Stimulated activated CD4-positive, alpha-beta T cell treated with anti-CD3 and anti-CD28 coated beads, Interleukin-4, amount 100 ng/mL, for 24 hours (primary cell): ENCODE data around the gene TBC1D9B.

Source experiments
- DNase-seq: peaks from one replicate; pipeline ENCODE4 v3.0.0-alpha.2; 2020

Gene TBC1D9B

DNA sequence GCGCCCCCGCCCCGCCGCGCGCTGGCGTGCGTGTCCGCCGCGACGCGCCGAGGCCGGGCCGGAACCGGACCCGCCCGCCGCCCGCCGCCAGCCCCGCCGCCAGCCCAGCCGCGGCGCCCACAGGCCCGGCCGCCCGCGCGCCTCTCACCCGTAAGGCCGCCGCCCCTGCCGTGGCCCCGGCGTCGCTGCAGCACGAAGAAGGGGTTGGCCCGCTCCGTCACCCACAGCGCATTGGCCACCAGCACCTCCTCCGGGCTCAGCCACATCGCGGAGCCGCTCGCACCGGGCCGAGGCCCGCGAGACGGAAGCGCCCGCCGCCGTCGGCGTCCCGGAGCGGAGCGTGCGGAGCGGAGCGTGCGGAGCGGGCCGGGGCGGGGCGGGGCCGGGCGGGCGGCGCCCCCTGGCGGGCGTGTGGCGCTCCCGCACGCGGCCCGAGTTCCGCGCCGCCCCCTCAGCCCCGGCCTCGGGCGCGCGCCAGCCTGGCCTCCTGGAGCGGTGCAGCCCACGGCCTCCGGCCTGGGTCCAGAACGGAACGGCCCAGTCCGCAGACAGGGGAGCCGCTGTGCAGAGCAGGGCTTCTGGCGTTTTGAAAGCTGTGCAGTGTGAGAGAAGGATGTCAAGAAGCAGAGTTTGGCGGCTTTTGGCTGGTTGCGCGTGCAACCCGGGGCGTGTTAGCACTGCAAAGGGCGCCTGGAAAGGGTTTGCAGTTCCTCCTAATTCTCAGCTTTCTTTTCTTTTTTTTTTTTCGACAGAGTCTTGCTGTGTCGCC is at the start of gene TBC1D9B:
Gene TBC1D9B (minus strand): TSS at position 342 of the 769 bp plus-strand sequence. CDS start 76 bp downstream, at position 266.
- DNase-seq: peak; percentile 67

DNA sequence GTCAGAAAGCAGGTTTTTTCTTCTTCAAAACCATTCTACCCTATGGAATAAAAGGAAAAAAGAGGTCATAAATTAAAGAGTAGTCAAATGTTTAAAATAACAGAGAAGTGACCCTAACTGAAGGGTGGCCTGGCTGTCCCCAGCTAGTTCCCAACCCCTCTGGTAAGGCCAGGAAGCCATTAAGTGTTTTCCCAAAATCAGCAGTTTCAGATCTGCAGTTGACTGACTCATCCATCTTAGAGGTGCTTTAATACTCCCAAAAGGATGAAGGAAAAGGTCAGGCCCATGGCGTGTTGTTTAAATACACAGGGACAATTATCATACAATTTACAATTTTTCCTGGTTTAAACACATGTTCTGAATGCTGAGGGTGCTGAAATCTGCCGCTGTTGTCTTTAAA is 47.9 kb upstream of the TBC1D9B start:
- no peak for DNase-seq

DNA sequence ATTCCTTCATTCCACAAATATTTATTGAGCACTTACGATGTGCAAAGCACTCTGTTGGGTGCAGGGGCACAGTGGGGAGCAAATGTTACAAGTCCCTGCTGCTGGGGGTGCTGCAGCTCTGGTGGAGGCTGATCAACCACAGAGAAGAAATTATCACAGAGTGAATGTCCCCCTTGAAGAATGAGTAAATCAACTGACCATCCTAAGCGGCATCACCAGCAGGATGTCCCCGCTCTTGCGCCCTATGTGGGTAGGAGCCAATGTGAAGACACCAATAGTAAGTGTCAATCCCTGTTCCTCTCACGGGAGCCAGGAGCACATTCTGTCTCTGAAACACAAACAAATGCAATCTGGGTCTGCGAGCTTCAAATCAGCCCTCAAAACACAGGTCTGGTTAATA is 47.4 kb upstream of the TBC1D9B start:
- DNase-seq: no peak

DNA sequence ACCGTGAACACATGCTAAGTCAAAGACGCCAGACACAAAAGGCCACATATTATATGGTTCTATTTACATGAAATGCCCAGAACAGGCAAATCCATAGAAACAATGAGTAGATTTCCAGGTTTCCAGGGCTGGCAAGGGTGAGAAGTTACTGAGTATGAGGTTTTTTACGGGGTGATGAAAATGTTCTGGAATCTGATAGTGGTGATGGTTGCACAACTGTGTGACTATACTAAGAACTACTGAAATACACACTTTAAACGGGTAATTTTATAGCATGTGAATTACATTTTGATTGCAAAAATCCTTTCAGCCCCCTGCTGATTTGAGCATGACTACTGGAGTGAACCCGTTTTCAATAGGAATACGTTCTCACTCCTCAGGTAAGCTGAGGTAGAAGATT is 46.7 kb upstream of the TBC1D9B start:
- DNase-seq: no peak

DNA sequence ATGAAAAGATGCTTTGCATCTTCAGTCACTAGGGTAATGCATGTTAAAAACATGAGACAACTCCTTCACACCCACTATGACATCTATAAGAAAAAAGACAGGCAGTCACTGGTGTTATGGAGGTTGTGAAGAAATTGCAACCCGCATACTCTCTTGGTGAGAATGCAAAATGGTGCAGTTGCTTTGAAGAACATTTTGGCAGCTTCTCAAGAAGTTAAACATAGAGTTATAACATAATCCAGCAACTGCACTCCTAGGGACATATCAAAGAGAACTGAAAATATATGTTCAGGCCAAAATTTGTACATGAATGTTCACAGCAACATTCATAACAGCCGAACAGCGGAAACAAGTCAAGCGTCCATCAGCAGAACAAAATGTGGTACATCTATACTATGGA is 46.3 kb upstream of the TBC1D9B start:
- DNase-seq: no peak

DNA sequence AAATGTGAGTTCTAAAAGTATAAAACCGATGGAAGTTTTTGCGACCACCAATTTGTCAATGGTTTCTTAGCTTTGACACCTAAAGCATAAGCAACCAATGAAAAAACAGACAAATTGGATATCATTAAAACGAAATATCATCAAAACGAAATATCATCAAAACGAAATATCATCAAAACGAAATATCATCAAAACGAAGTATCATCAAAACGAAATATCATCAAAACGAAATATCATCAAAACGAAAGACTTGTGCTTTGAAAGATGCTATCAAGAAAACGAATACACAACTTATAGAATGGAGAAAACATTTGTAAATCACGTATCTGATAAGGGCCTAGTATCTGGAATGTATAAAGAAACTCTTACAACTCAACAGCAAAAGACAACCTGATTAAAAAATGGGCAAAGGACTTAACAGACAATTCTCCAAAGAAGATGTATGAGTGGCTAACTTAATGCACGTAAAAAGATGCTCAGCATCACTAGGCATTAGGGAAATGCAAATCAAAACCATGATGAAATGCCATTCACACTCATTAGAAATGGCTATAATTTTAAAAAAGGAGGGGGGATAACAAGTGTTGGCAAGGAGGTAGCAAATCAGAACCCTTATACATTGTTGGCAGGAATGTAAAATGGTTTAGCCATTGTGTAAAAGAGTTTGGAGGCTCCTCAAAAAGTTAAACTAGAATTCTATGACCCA is 29.4 kb upstream of the TBC1D9B start:
- no peak for DNase-seq

DNA sequence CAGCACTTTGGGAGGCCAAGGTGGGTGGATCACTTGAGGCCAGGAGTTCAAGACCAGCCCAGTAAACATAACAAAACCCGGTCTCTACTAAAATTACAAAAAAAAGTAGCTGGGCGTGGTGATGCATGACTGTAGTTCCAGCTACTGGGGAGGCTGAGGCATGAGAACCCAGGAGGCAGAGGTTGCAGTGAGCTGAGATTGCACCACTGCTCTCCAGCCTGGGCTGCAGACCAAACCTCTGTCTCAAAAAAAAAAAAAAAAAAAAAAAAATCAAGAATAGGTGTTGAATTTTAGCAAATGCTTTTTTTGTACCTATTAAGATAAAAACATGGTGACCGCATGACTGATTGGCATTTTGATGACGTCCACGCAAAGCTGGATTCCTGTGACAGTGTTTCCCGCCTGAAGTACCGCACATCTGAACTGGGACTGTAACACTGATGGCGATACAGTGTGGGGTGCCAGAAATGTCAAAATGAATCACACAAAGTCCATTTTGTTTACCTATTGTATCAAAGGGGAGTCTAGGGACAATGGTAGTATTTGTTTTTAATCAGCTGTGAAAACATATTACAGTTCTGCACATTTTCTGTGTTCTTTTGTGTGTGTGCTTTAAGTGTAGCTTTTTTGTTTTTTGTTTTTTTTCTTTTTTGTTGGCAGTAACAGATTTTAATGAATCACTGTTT is 23.2 kb upstream of the TBC1D9B start:
- DNase-seq: no peak

DNA sequence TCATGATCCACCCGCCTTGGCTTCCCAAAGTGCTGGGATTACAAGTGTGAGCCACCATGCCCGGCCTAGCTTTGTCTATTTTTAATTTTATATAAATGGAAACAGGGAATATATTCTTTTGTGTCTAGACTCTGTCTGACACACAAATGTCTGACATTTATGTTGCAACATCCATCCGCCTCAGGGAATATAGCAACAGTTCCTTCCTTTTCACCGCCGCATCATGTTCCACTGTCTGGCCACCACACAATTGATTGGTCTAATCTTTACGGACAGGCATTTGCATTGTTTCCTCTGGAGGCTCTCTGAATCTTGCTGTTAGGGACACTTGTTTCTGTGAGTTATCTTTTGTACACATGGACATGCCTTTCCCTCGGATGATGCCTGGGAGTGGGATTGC is 20.1 kb upstream of the TBC1D9B start:
- no peak for DNase-seq

DNA sequence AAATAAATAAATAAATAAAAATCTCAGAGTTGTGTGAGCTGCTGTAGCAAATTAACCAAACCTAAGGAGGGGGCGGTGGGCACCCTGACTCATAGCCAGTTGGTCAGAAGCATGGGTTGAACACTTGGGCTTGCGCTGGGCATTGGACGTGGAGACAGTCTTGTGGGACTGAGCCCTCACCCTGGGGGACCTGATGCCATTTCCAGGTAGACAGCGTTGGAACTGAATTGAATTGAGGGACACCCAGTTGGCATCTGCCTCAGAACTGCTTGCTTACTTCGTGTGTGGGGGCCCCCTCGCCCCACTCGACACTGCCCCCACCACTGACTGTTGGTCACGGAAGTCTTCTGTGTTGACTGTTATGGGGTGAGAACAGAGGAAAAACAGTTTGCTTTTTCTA is 19.0 kb upstream of the TBC1D9B start:
- DNase-seq: no peak

DNA sequence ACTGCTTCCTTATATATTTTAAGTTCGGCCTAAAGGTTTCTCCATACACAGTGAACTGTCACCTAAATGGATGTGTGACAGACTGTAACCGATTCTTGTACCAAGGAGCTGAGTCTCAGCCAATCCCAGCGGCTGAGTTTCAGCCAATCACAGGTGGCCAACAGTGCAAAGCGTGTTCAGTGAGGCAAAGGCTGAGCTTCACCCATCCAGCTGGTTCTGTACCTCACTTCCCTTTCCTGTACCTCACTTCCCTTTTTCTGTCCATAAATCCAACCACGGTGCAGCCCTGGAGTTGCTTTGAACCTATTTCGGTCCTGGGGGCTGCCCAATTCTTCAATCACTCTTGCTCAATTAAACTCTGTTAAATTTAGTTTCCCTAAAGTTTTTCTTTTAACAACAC is 15.7 kb upstream of the TBC1D9B start:
- no peak for DNase-seq

DNA sequence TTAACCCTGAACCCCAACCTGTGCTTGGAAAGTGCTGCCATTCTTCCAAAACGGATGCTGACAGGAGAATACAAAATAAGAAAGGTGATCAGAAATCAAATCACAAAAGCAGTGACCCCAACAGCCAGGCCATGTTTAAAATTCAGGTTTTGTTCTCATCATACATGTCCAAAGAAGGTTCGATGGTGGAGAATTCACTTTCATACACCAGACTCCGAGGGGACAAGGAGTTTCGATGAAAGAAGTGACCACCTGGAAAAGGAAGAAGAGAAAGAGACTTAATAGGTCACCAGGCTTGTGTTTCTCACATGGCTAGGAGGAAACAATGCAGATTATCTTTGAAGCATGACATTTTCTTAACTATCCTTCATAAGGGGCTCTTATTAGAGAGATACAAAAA is 12.5 kb upstream of the TBC1D9B start:
- DNase-seq: no peak

DNA sequence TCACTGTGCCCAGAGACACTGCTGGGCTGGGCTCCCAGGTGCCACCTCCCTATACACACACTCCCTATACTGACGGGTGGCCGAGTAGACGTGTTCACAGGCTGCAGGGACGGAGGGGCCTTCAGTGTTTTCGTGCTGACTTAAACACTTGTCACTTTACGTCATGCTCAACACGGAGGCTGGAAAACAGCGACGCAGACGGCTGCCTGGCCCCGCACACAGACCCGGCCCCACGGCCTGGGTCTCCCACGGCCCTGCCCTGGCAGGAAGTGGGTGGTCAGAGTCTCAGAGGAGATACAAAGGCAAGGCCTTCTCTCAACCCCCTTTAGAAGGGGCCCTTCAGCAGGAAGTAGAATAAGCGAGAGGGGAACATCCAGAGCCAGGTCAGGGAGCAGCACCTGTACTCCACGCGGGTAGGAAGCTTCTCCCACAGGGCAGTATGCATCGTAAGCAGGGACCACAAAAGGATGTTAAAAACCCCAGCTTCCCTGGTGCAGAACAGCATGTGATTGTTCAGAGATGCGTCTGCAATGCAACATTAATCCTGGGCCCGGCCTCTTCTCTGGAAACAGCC is 11.9 kb upstream of the TBC1D9B start:
- no peak for DNase-seq

DNA sequence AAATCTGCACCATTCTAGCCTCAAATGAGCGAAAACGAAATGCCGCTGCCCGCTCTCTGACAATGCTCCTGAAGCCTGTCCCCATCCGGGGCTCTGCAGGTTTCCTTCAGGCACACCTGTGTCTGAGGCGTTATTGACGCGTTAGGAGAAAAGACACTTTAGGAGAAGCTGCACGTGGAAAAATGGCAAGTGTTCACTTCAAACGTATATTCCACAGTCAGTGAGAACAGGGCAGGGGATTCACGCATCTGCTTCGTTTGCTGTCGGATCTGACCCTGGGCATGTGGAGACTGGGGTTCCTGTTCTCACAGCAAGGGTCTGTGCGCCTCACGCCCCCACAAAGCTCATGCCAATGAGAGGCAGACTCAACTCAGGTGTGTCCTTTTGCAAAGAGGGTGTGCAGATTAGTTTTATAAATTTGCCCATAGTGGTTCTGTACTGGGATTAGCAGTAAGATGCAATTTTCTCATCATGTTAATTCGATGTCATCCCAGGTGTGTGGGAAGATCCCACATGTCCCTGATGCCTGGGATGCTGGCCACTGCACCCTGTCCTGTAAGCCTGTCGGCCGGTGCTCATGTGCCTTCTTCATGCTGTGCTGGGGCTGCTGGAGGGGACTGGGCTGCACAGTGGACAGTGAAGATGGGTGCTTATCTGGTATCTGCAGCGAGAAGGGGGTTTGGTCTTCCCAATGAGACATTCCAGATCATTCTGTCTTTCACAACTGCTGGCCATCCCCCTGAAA is 11.2 kb upstream of the TBC1D9B start:
- DNase-seq: no peak

DNA sequence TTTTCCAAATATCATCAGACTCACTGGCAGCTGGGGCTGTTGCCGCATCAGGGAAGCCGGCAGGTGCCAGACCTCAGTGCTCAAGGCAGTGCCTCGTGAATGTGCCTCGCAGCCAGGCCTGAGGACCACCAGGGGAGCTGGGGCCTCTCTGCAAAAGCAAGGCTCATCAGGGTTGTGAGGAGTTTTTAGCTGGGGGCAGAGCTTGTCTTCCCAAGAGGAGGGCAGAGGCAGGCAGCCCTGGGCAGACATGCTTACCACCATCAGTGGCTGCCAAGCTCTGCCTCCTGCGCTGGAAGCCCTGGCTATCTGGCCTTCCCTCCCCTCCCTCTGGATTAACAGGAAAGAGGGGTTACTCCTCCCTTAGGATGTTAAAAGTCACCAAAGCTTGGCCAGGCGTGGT is 8.8 kb upstream of the TBC1D9B start:
- no peak for DNase-seq

DNA sequence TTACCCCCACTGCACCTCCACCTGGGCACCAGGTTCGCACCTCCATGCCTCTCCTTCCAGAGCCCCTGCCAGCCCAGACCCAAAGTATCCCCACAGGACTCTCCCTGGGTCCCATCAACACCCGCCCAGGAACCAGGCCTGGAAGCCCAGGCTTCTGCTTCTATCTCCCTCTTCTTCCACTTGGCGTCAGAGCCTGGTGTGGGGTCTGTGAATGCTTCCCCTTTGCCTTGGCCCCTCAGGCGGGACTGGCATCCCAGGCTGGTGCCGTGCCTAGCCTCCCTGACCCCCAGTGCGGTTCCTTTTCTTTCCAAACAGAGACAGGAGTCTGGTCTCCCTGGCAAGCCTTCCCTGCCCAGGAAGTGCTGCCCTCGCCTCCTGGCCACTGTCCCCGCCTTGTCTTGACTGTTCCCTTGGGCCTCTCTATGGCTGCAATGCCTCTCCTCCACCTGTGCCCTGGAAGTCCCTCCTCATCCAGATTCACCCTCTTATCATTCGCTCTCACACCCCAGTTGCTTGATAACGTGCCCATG is 7.8 kb upstream of the TBC1D9B start:
- DNase-seq: no peak

DNA sequence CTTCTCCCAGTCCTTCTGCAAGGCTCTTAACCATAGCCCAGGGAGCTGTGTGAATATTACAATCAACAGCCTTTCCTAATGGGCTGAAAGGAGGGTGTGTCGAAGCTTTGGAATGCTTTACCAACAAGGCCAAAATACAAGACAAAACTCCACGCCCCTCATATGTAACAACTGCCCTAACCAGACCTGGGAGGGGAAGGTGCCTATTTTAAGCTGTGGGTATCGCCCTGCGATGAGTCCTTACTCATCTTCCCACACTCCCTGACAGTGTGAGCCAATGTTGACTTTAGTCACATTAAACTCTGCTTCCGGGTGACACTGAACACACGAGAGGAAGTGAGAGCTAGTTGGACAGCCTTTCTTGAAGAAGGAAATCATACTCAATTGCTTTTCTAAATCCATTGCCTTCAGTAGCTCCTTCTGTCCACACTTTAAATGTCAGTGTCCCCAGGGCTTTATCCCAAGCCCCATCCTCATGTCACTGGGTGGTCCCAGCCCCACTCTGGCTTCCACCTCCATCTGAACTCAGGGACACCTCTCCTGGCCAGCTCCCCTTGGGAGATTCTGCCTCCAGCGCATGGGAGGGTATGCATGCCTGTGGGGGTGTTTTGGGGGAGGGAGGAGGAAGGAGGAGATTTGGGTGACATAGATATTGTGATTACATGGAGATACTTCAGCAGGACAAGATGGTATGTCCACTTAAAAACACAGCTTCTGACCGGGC is 6.5 kb upstream of the TBC1D9B start:
- DNase-seq: no peak

DNA sequence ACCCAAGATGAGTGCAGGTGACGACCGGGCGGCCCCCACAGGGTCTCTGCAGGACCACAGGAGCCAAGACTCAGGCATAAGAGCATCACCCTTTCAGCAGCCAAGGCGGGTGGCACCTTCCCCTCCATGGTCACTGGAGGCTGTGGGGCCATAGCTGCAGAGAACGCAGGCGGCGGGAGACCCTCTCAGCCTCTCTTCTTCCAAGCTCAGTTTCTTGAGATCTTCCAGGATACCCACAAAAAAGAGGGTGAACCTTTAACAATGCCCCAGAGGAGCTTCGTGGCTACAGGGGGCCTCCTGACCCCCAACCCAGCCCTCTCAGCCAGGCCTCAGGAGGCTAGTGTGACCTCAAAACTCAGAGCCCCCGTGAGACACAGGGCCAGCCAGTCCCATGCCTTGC is 5.8 kb upstream of the TBC1D9B start:
- DNase-seq: no peak

DNA sequence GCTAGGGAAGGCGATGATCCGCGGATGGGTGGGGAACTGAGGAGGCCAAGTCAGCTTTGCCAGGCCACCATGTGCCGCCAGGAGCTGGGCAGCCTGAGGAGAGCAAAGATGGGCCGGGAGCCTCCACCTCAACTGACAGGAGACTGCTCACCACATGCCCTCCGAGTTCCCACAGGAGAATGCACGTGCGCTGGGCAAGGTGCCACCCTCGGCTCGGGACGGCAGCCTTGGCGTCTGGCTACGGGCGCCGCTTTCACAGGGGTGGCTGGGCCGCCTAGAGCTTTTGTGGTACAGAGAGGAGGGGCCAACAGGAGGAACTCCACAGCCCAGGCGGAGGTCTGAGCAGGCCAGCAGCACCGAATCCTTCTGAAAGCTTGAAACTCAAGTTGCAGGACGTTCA is 5.3 kb upstream of the TBC1D9B start:
- no peak for DNase-seq

DNA sequence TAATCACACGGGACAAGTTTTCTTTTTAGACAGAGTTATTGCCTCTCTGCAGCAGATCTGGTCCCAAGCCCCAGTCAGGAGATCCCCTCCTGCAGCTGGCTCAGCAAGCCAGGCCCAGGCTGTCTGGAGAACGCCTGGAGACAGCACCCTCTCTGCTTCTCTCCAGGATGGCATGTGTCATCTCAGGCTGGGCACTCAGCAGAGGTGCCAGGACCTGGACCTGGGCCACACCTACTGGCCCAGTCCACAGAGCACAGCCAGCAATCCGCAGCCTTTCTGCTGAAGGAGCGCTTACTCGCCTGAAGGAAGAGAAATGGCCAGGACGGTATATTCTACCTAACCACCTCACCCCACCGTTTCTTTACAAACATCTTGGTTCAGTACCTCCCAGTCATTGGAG is 4.7 kb upstream of the TBC1D9B start:
- DNase-seq: no peak

DNA sequence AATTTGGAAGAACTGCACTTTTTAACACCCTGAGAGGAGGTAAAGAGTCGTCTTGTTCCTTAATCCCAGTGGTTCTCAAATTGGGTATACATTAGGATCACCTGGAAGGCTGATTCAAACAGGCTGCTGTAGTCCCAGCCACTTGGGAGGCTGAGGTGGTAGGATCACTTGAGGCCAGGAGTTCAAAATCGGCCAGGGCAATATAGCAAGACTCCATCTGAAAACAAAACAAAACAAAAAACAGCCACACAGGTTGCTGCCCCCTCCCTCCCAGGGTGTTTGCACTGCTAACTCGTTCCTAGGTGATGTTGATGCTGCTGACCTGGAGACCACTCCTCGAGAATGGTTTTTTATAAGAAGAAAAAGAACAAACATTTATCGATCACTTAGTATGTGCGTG is 1.5 kb upstream of the TBC1D9B start:
- no peak for DNase-seq

DNA sequence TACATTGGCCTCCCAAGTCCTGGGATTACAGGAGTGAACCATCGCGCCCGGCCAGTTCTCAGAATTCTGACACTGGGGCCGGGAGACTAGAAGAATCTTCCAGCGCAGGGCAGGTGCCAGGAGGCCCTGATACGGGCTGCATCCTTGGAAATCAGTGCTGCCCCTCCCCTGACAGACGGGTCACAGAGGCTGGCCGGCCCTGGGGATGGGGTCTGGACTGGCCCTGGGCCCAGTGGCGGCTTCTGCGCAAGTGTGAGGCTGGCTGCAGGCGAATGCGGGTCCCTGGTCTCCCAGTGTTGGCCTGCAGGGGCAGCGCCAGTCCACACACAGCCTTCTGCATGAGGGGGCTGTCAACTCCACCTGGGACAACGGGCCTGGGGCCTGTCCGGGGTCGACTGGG is 831 bp upstream of the TBC1D9B start:
- no peak for DNase-seq
